Mucosa of gallbladder (tissue), 1 donor: ENCODE data around the gene CBX7. TPM values are rescaled to one million over a fixed set of nuclear protein-coding genes. Genes with fewer than 3 reads are reported as not detected.

Experiments used
- DNase-seq: peaks from one replicate; pipeline ENCODE4 v3.0.0-alpha.2; 2020; ENCODE audit warnings: low spot score
- total RNA-seq: library from RNA; stranded (reverse); gene quantifications from one replicate; pipeline ENCODE4 v1.2.1, GENCODE V29; 2021
- donor health status: DM: no; HTN: no; CAD: no.

CBX7 gene
- total RNA-seq = 76.5 TPM

- peak; percentile 95 for DNase-seq
Measured at GRCh38 chr22:39152511-39153219, at the start of gene CBX7. Gene CBX7, minus strand, starts transcription at chr22:39152680. Its CDS starts 236 bp downstream, at chr22:39152444.

DNA sequence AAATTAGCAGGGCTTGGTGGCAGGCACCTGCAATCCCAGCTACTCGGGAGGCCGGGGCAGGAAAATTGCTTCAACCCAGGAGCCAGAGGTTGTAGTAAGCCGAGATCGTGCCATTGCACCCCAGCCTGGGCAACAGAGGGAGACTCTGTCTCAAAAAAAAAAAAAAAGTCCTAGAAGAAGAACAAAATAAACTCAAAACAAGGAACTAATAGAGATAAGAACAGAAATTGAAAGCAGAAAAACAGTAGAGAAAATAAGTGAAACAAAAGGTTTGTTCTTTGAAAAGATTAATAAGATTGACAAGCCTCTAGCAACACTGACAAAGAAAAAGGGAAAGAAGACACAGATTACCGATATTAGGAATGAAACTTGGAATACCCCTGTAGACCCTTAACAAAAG lies 45.1 kb upstream of the CBX7 start:
- DNase-seq = no peak

DNA sequence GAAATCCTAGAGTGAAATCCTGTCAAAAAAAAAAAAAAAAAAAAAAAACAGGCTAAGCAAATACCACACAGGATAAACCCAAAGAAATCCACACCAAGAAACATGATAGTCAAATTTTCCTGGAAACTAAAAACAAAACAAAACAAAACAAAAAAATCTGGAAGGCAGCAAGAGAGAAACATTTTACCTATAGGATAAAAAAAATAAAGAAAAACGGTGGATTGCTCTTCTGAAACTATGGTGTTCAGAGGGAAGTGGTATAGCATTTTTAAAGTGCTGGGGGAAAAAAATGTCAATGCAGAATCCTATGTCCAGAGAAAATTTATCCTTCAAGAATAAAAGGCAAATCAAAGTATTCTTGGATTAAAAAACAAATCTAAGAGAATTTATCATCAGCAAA lies 41.6 kb upstream of the CBX7 start:
- DNase-seq = no peak

- no peak for DNase-seq
Measured at GRCh38 chr22:39188809-39189208, 36.3 kb upstream of the CBX7 start.

DNA sequence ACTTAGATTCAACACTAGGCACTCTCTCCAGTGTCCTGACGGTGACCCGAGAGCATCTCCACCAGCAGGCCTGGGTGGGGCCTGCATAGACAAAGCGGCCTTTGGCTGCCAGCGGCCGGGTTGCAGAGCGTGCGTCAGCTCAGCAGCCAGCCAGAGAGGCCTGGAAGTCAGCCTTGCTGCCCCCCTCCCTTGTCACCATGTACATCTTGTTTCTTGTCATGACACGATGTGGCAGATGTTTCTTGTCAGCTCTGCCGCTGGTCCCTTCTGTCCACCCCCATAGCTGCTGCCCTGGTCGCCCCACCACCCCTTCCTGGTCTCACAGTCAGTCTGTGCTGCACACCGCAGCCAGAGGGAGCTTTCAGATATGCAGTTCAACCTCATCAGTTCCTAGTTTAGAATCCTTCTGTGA lies 33.1 kb upstream of the CBX7 start:
- DNase-seq = no peak

- no peak for DNase-seq
Measured at GRCh38 chr22:39184586-39185577, 32.4 kb upstream of the CBX7 start.

- DNase-seq = no peak
Measured at GRCh38 chr22:39183991-39184585, 31.6 kb upstream of the CBX7 start.

DNA sequence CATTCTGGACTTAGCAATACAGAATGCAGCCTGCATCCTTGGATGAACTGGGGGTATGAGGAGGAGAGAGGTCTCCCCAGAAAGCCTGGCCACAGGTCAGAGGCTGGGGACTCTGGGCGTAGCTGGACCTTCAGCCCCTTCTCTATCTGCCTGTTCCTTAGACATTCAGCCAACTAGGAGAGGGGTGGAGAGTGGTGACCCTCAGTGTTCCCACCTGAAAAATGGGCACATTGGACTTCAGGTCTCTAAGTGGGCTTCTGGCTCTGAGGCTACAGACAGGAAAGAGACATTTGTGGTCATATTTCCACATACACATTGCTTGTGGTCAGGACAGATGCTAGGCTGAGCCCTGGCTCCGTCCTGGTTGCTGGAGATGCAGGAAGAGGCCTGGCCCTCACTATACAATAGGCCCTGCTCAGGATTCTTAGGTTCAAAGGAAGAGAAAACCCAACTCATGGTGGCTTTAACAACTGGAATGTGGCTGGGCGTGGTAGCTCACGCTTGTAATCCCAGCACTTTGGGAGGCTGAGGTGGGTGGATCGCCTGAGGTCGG lies 30.1 kb upstream of the CBX7 start:
- no peak for DNase-seq

GRCh38 chr22:39181778-39182177 lies 29.3 kb upstream of the CBX7 start:
- DNase-seq = no peak

DNA sequence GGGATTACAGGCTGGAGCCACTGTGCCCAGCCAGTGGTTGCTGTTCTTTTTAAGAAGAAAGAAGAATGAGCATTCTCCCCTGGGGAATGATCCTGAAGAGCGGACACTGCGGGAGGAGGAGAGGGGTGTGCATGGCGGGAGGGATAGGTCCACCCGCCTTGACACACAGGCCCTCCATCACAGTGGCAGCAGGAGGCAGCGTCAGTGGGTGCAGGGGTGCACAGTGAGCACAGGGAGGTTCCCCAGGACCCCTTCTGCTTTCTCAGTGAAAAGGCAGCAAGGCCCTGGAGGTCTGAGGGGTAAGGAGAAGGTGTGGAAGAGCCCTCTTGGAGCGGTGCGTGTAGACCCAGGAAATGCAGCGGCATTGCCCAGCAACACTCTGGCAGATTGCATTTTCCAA lies 28.9 kb upstream of the CBX7 start:
- DNase-seq = no peak

DNA sequence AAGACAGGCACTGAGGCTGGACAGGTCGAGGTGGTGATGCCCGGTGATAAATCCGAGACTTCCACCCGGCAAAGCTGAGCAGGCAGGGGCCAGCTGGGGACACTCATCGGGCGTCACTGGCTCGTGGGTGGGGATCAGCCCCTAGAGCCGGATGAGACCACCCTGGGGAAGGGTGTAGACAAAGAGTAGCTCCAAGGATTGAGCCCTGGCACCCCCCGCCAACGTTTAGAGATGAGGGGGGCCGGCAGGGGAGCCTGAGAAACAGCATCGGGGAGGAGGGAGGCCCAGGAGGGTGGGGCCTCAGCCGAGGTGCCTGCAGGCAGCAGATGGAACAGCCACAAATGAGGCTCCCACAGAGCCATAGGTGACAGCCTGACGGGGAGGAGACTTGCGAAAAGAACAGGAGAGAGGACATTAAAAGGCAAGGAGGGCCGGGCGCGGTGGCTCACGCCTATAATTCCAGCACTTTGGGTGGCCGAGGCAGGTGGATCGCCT lies 27.4 kb upstream of the CBX7 start:
- DNase-seq = no peak

- no peak for DNase-seq
Measured at GRCh38 chr22:39179401-39179827, 26.9 kb upstream of the CBX7 start.

DNA sequence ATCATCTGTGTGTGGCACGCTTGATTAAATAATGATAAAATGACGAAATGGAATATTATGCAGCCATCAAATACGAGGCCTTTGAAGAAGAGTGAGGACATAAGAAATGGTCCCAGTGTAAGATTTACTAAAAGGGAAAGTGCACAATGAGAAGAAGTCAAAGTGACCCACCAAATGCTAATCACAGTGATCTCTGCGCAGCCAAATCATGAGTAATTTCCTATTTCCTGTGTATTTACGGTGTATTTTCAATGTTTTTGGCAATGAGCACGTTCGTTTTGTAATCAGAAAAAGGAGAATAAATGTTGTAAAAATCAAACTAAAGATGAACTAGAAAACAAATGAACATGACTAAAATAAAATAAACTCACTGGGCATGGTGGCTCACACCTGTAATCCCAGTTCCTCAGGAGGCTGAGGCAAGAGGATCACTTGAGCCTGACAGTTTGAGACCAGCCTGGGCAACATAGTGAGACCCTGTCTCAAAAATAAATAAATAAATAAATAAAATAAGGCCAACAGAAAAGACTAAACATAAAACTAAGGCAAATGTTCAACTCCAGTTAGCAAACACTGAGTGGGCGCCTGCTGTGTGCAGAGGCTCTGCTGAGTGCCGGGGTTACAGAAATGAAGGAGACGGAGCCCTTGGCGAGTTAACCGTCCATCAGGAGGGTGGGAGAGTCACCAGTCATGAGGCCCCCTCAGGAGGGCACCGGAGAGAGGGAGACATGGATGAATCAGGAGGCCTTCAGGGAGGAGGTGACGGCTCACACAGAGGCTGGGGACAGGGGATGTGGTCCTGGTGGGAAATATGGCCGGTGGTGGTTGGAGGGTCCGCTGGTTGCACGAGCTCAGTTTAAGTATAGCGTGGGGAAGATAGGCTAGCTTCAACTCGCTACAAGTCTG lies 26.0 kb upstream of the CBX7 start:
- no peak for DNase-seq

- DNase-seq = no peak
Measured at GRCh38 chr22:39177791-39178190, 25.3 kb upstream of the CBX7 start.

GRCh38 chr22:39177456-39177775 lies 24.9 kb upstream of the CBX7 start:
- no peak for DNase-seq

- DNase-seq = no peak
Measured at GRCh38 chr22:39176714-39177455, 24.4 kb upstream of the CBX7 start.

DNA sequence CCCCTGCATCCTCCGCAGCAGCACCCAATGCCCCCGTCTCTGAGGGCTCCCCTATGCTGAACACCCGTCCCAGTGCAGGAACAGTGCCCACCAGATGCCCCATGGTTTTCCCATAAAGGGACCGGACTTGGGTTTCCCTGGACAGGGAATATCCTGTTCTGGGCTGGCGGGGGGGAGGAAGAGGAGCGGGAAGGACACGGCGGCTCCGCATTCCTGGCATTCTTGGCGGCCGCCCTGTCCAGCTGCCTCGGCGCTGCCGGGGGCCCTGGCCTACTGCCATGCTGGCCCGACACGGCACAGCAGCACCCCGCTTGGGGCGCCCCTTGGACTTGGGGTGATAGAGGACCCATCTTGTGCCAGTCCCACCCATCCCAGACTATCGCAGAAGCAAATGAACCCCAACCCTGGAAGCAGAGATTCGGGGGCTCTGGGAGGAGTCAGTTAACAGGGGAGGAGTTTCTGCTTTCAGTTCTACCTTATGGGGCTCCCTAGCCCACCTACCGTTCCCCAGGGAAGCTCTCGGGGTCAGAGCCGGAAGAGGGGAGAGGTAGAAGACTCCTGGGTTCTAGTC lies 23.7 kb upstream of the CBX7 start:
- peak; percentile 78 for DNase-seq

- no peak for DNase-seq
Measured at GRCh38 chr22:39175353-39176142, 23.1 kb upstream of the CBX7 start.
